HepG2 (cell line): Measurements from ENCODE around the gene TPRN. TPM values are rescaled to one million over a fixed set of nuclear protein-coding genes. Genes with fewer than 3 reads are reported as not detected.

Experiments used
- ATAC-seq: fragments of 200-7000 bp; cut with Tn5 transposase; 3 replicates; pipeline ENCODE4 v1.9.1; 2020; ENCODE audit warnings: mild to moderate bottlenecking, moderate library complexity
- BruUV-seq: library from RNA; stranded (reverse); fragments of 400-500 nt; replicated peaks from 2 replicates; lab custom pipeline; 2021; lab: Mats Ljungman, UMichigan
- CTCF ChIA-PET: fragments of 300-600 bp; formaldehyde crosslinking; extraction: SDS; loops from one replicate; lab custom pipeline; 2021; ENCODE audit warnings: low total read pairs, inconsistent platforms, low intra/inter-chr PET ratio; lab: Yijun Ruan, JAX
- POLR2A ChIA-PET: fragments of 350-600 bp; sonication (Branson Sonifier 250); formaldehyde crosslinking; loops from one replicate; lab custom pipeline; 2020; ENCODE audit warnings: antibody characterized with exemption, inconsistent platforms; lab: Yijun Ruan, JAX
- DNase-seq: peaks from one replicate; pipeline ENCODE4 v3.0.0-alpha.2; 2015; ENCODE audit warnings: low spot score
- FAIRE-seq: peaks from 3 replicates; lab custom pipeline; 2011; peaks lifted over from hg19 to GRCh38; lab: Jason Lieb, UNC
- H2AFZ ChIP-seq: one replicate; pipeline ENCODE4 v1.6.1; 2011; ENCODE audit warnings: low read length, inconsistent platforms
- H3K27ac ChIP-seq: fragments of 300-600 bp; 3 replicates; pipeline ENCODE4 v1.8.0; 2011; ENCODE audit warnings: mixed run types, mild to moderate bottlenecking, mixed read lengths, low read length, inconsistent platforms; ENCODE audit not compliant: insufficient read depth; ENCODE audit errors: extremely low read length
- H3K27me3 ChIP-seq, 2 experiments: fragments of 200-600 bp in 1 of 2; 2 replicates in 1 of 2; 3 replicates in 1 of 2; pipeline versions ENCODE4 v1.6.0 to v1.8.0; 2011; ENCODE audit warnings: low read length in 2 of 2, mild to moderate bottlenecking in 2 of 2, moderate library complexity in 2 of 2, inconsistent platforms in 1 of 2; ENCODE audit not compliant: insufficient read depth in 2 of 2, control insufficient read depth in 1 of 2
- H3K36me3 ChIP-seq, 2 experiments: fragments of 200-600 bp in 1 of 2; replicated peaks in 1 of 2; 2 replicates in 1 of 2; 3 replicates in 1 of 2; pipeline versions ENCODE4 v1.5.1 to v1.8.0; 2011; ENCODE audit warnings: low read length in 2 of 2, inconsistent platforms in 1 of 2; ENCODE audit not compliant: insufficient read depth in 2 of 2, control insufficient read depth in 1 of 2
- H3K4me1 ChIP-seq: 2 replicates; pipeline ENCODE4 v1.5.1; 2012; ENCODE audit warnings: low read length, inconsistent platforms; ENCODE audit not compliant: insufficient read depth
- H3K4me2 ChIP-seq: 2 replicates; pipeline ENCODE4 v1.6.0; 2011; ENCODE audit warnings: low read depth, low read length, inconsistent platforms
- H3K4me3 ChIP-seq, 3 experiments: fragments of 200-600 bp in 1 of 3; sonication (generic), shearing (Covaris generic) in 1 of 3; replicated peaks in 1 of 3; 2 replicates each; pipeline ENCODE4 v1.5.1; 2011 to 2016; ENCODE audit warnings: low read length in 3 of 3, inconsistent platforms in 2 of 3, low read depth in 2 of 3, mild to moderate bottlenecking in 2 of 3, control low read depth in 1 of 3, mixed read lengths in 1 of 3; ENCODE audit not compliant: insufficient read depth in 1 of 3
- H3K79me2 ChIP-seq: one replicate; pipeline ENCODE4 v1.6.1; 2011; ENCODE audit warnings: low read length, inconsistent platforms; ENCODE audit not compliant: insufficient read depth
- H3K9ac ChIP-seq: 2 replicates; pipeline ENCODE4 v1.6.0; 2011; ENCODE audit warnings: mild to moderate bottlenecking, low read depth, low read length, inconsistent platforms; ENCODE audit not compliant: insufficient read depth
- H3K9me3 ChIP-seq: 2 replicates; pipeline ENCODE4 v1.5.1; 2012; ENCODE audit warnings: mild to moderate bottlenecking, low read length
- H4K20me1 ChIP-seq: 2 replicates; pipeline ENCODE4 v1.6.0; 2011; ENCODE audit warnings: inconsistent platforms, mild to moderate bottlenecking, low read length, moderate library complexity; ENCODE audit not compliant: insufficient read depth
- AGO2 ChIP-seq: fragments of 200-400 bp; formaldehyde crosslinking; optimal IDR thresholded peaks from 2 replicates; pipeline ENCODE3; 2017; ENCODE audit warnings: mild to moderate bottlenecking, low read depth, low read length, moderate library complexity
- FUBP1 ChIP-seq: sonication (generic); formaldehyde crosslinking; IDR thresholded peaks from 2 replicates; pipeline ENCODE4 v1.5.1; 2020; ENCODE audit warnings: missing genetic modification reagents, mild to moderate bottlenecking, borderline replicate concordance
- LRRFIP1 ChIP-seq: sonication (generic); formaldehyde crosslinking; conservative IDR thresholded peaks from 2 replicates; pipeline ENCODE4 v1.4.0; 2020; ENCODE audit warnings: missing genetic modification reagents
- NFE2L2 ChIP-seq: fragments of 150-350 bp; IDR thresholded peaks from 2 replicates; pipeline ENCODE4 v1.6.1; 2014; ENCODE audit warnings: low read length
- NR2F6 ChIP-seq, 2 experiments: IDR thresholded peaks; 2 replicates each; pipeline ENCODE4 v1.6.1; 2016; ENCODE audit warnings: antibody characterized with exemption in 1 of 2, mild to moderate bottlenecking in 1 of 2
- PATZ1 ChIP-seq: sonication (generic); formaldehyde crosslinking; IDR thresholded peaks from 2 replicates; pipeline ENCODE4 v1.4.0; 2020; ENCODE audit warnings: missing genetic modification reagents
- PLRG1 ChIP-seq: fragments of 450-650 bp; conservative IDR thresholded peaks from 2 replicates; pipeline ENCODE4 v1.6.1; 2016
- RBM39 ChIP-seq: fragments of 200-400 bp; formaldehyde crosslinking; IDR thresholded peaks from one replicate; pipeline ENCODE4 v1.6.1; 2018; ENCODE audit warnings: antibody characterized with exemption, mild to moderate bottlenecking, low read depth, low read length; ENCODE audit not compliant: poor library complexity, severe bottlenecking
- RFX3 ChIP-seq: IDR thresholded peaks from 2 replicates; pipeline ENCODE4 v1.6.1; 2016; ENCODE audit warnings: missing biosample characterization, missing genetic modification reagents
- SRF ChIP-seq: IDR thresholded peaks from 2 replicates; pipeline ENCODE4 v1.6.1; 2011; ENCODE audit warnings: mild to moderate bottlenecking, low read depth, low read length, moderate library complexity
- U2AF1 ChIP-seq: fragments of 200-400 bp; formaldehyde crosslinking; optimal IDR thresholded peaks from 2 replicates; pipeline ENCODE3; 2017; ENCODE audit warnings: mild to moderate bottlenecking, low read depth, low read length
- ZKSCAN8 ChIP-seq: IDR thresholded peaks from 2 replicates; pipeline ENCODE4 v1.6.1; 2016; ENCODE audit warnings: borderline replicate concordance, missing genetic modification reagents, missing compliant biosample characterization
- WGBS: methylation state at CpG from one replicate; pipeline ENCODE4 v1.1.6; 2017; ENCODE audit warnings: low lambda C conversion rate; 5-methylcytosine and 5-hydroxymethylcytosine counted together
- in situ Hi-C: cut with HindIII; loops from 2 replicates; pipeline ENCODE4 v1.10.0; 2017; ENCODE audit warnings: low pct_unique_long_range_greater_than_20kb; ENCODE audit not compliant: extremely low pct_ligation_motif_present
- intact Hi-C: fragments of 100-400 bp; cut with micrococcal nuclease; formaldehyde crosslinking; loops from one replicate; pipeline ENCODE4 v1.10.0; 2022; ENCODE audit not compliant: unreplicated experiment
- polyA plus RNA-seq, 8 experiments: library from polyadenylated mRNA; depleted of rRNA in 3 of 8; stranded (reverse) in 7 of 8; unstranded in 1 of 8; fragments of >200 nt; fragmentation: Illumina TruSeq in 4 of 8; extraction: Trizol in 4 of 8; gene quantifications; 2 replicates each; pipeline versions ENCODE4 v1.2.1 to v1.2.3, GENCODE V29; 2011 to 2016; ENCODE audit warnings: low read depth in 4 of 8, missing spikeins in 1 of 8, mixed read lengths in 1 of 8; ENCODE audit not compliant: insufficient read depth in 1 of 8
- total RNA-seq, 5 experiments: library from RNA; depleted of rRNA; stranded (reverse); fragments of >200 nt; fragmentation: Illumina TruSeq; extraction: Trizol; gene quantifications; 2 replicates each; pipeline ENCODE4 v1.2.3, GENCODE V29; 2016; ENCODE audit warnings: low read depth in 1 of 5

TPRN gene
- total and polyA plus RNA-seq, 2 of the 13 experiments (the other 11 are each of a cell fraction or from before 2014, with no cell fraction given): 10.1 to 19.2 TPM

GRCh38 chr9:137194909-137195308, 5.6 kb downstream of the TPRN start:
- Histone ChIP-seq H3K4me1 (peaks cover 52% of the 10 kb centered on the region), H3K27me3 (no peaks in the 10 kb centered on the region), H3K4me2 (peak overlapping the region; percentile 90; the same call in 1 of the 2 replicates), H3K27ac (no peak overlapping the region), H3K4me3 (peak overlapping the region in 1 of 3 experiments; percentile 57; a peak in 2 of 6 replicates), H4K20me1 (no peaks in the 10 kb centered on the region; the same call in 1 of the 2 replicates), H2AFZ (no peak overlapping the region), H3K9me3 (no peaks in the 10 kb centered on the region), H3K9ac (peak overlapping the region; percentile 3; the same call in 1 of the 2 replicates), H3K79me2 (peaks cover 48% of the 10 kb centered on the region), H3K36me3 (peaks cover 8 to 14% of the 10 kb centered on the region in 2 experiments; a peak in 3 of 5 replicates)
- DNase-seq: no peak
- BruUV-seq: no TSS peak
- TF ChIP-seq AGO2 (peak; percentile 16), LRRFIP1 (CRISPR knock-in tag) (no peak)
- FAIRE-seq: no peak
- ChIA-PET POLR2A (interaction anchor here (1.0 to 1.4 kb wide), 2 partner anchors 42 to 65 kb away, joined by 3 read pairs; no protein-coding TSS in a partner anchor), CTCF (no interaction called here)
- intact Hi-C loops: no loop called here
- no peak for ATAC-seq
- WGBS: 58% methylated on average over 6 of the region's 10 CpGs
- in situ Hi-C loops: no loop called here

- Histone ChIP-seq H3K4me3 (no peak overlapping the region), H3K79me2 (peaks cover 50% of the 10 kb centered on the region), H3K9ac (no peak overlapping the region), H2AFZ (no peak overlapping the region), H3K4me2 (0 out of 2 replicates have a peak overlapping the region, but pooled peaks have one; percentile 90), H3K27ac (no peak overlapping the region), H4K20me1 (no peaks in the 10 kb centered on the region; the same call in 1 of the 2 replicates), H3K36me3 (peaks cover 9 to 14% of the 10 kb centered on the region in 2 experiments; a peak in 3 of 5 replicates), H3K4me1 (peaks cover 57% of the 10 kb centered on the region), H3K9me3 (no peaks in the 10 kb centered on the region), H3K27me3 (no peaks in the 10 kb centered on the region)
- ChIA-PET CTCF (no interaction called here), POLR2A (no interaction called here)
- in situ Hi-C loops: no loop called here
- ATAC-seq (no peak), DNase-seq (no peak), FAIRE-seq (no peak)
- 85% methylated on average over 11 of the region's 16 CpGs for WGBS
- intact Hi-C loops: no loop called here
- no TSS peak for BruUV-seq
- TF ChIP-seq FUBP1 (CRISPR knock-in tag) (no peak), RFX3 (CRISPR knock-in tag) (no peak), PLRG1 (no peak), U2AF1 (no peak), ZKSCAN8 (no peak), SRF (no peak), PATZ1 (CRISPR knock-in tag) (no peak), NFE2L2 (no peak), NR2F6 (IDR thresholded peaks at IDR 0.05) (no peak), NR2F6 (CRISPR knock-in tag; IDR thresholded peaks at IDR 0.05) (no peak), RBM39 (no peak)
These were observed 6.2 kb downstream of the TPRN start for GRCh38 chr9:137194388-137194787.
